HCT116 (cell line): ENCODE results near the gene FFAR1. TPM values are rescaled to one million over a fixed set of nuclear protein-coding genes. Genes with fewer than 3 reads are reported as not detected.

ENCODE experiments used
- ATAC-seq: fragments of 200-7000 bp; cut with Tn5 transposase; 2 replicates; pipeline ENCODE4 v1.9.1; 2020; ENCODE audit warnings: mild to moderate bottlenecking, moderate library complexity
- BruUV-seq: library from RNA; stranded (reverse); fragments of 400-500 nt; replicated peaks from 2 replicates; lab custom pipeline; 2021; lab: Mats Ljungman, UMichigan
- CTCF ChIA-PET: fragments of 300-600 bp; sonication (Branson Sonifier 250); formaldehyde crosslinking; loops from one replicate; lab custom pipeline; 2021; ENCODE audit warnings: antibody characterized with exemption; lab: Charles Lee
- POLR2A ChIA-PET: fragments of 300-600, 350-600 bp; sonication (Branson Sonifier 250); formaldehyde crosslinking; loops from one replicate; lab custom pipeline; 2021; ENCODE audit warnings: antibody characterized with exemption; lab: Charles Lee
- RAD21 ChIA-PET, 2 experiments: fragments of 300-600 bp; sonication (Branson Sonifier 250); formaldehyde crosslinking; loops; one replicate each; lab custom pipeline; 2023; ENCODE audit warnings: low total read pairs in 2 of 2; ENCODE audit not compliant: uncharacterized antibody in 2 of 2, unreplicated experiment in 2 of 2, low non-redundant PET in 1 of 2; lab: Charles Lee
- DNase-seq: peaks from one replicate; pipeline ENCODE4 v3.0.0-alpha.2; 2010; ENCODE audit warnings: low read depth, low spot score
- H2AFZ ChIP-seq: fragments of 200-600 bp; shearing (Covaris generic), sonication (generic); 2 replicates; pipeline ENCODE4 v1.6.1; 2017; ENCODE audit warnings: low read depth, mixed run types, mixed read lengths, antibody characterized with exemption, low read length; ENCODE audit not compliant: poor library complexity, severe bottlenecking
- H3K27ac ChIP-seq: 2 replicates; pipeline ENCODE4 v1.5.1; 2012; ENCODE audit warnings: low read depth, low read length
- H3K27me3 ChIP-seq: fragments of 200-600 bp; sonication (generic); 2 replicates; pipeline ENCODE4 v1.6.1; 2016; ENCODE audit warnings: mixed run types, low read length, mixed read lengths; ENCODE audit not compliant: insufficient read depth
- H3K36me3 ChIP-seq, 2 experiments: fragments of 200-500 bp in 1 of 2; fragments of 200-600 bp in 1 of 2; sonication (Bioruptor generic) in 1 of 2; sonication (generic) in 1 of 2; 2 replicates each; pipeline versions ENCODE4 v1.5.1 to v1.6.1; 2014 to 2016; ENCODE audit warnings: low read length in 2 of 2, inconsistent platforms in 1 of 2, mixed read lengths in 1 of 2, mixed run types in 1 of 2; ENCODE audit not compliant: insufficient read depth in 2 of 2, control insufficient read depth in 1 of 2
- H3K4me1 ChIP-seq, 2 experiments: fragments of 200-600 bp in 1 of 2; sonication (generic) in 1 of 2; 2 replicates each; pipeline versions ENCODE4 v1.5.1 to v1.6.1; 2012 to 2017; ENCODE audit warnings: low read length in 2 of 2, inconsistent platforms in 1 of 2, mild to moderate bottlenecking in 1 of 2, mixed read lengths in 1 of 2, mixed run types in 1 of 2, moderate library complexity in 1 of 2; ENCODE audit not compliant: insufficient read depth in 2 of 2, control insufficient read depth in 1 of 2
- H3K4me2 ChIP-seq: fragments of 200-600 bp; sonication (generic); 2 replicates; pipeline ENCODE4 v1.6.1; 2017; ENCODE audit warnings: mixed run types, low read length, mixed read lengths
- H3K4me3 ChIP-seq, 2 experiments: fragments of 200-600 bp in 1 of 2; sonication (generic) in 1 of 2; replicated peaks in 1 of 2; 2 replicates each; pipeline ENCODE4 v1.5.1; 2011 to 2016; ENCODE audit warnings: low read length in 2 of 2, control low read depth in 1 of 2, low read depth in 1 of 2, mild to moderate bottlenecking in 1 of 2, mixed read lengths in 1 of 2, mixed run types in 1 of 2
- H3K79me2 ChIP-seq: fragments of 200-600 bp; sonication (generic); 2 replicates; pipeline ENCODE4 v1.6.1; 2017; ENCODE audit warnings: mild to moderate bottlenecking, mixed run types, low read length, moderate library complexity, mixed read lengths; ENCODE audit not compliant: insufficient read depth
- H3K9ac ChIP-seq: fragments of 200-600 bp; sonication (generic); 2 replicates; pipeline ENCODE4 v1.6.1; 2016; ENCODE audit warnings: low read length, mixed read lengths
- H3K9me2 ChIP-seq: fragments of 200-600 bp; sonication (generic), shearing (Covaris generic); 2 replicates; pipeline ENCODE4 v1.6.1; 2017; ENCODE audit warnings: mixed run types, mild to moderate bottlenecking, moderate library complexity; ENCODE audit not compliant: insufficient read depth
- H3K9me3 ChIP-seq, 2 experiments: fragments of 200-500 bp in 1 of 2; fragments of 200-600 bp in 1 of 2; sonication (Bioruptor generic) in 1 of 2; sonication (generic) in 1 of 2; 2 replicates each; pipeline ENCODE4 v1.6.1; 2014 to 2017; ENCODE audit warnings: low read length in 2 of 2, mixed read lengths in 2 of 2, inconsistent platforms in 1 of 2, low read depth in 1 of 2, mild to moderate bottlenecking in 1 of 2, mixed run types in 1 of 2, moderate library complexity in 1 of 2; ENCODE audit not compliant: control insufficient read depth in 1 of 2, insufficient read depth in 1 of 2
- H4K20me1 ChIP-seq: fragments of 200-600 bp; sonication (generic), shearing (Covaris generic); 2 replicates; pipeline ENCODE4 v1.6.1; 2017; ENCODE audit warnings: mixed run types, mild to moderate bottlenecking, moderate library complexity; ENCODE audit not compliant: insufficient read depth
- CBX3 ChIP-seq: IDR thresholded peaks from 2 replicates; pipeline ENCODE4 v1.6.1; 2012; ENCODE audit warnings: low read depth
- CTCF ChIP-seq, 3 experiments: fragments of 200-600 bp in 1 of 3; sonication (generic) in 1 of 3; IDR thresholded peaks in 2 of 3; conservative IDR thresholded peaks in 1 of 3; 2 replicates each; pipeline ENCODE4 v1.5.1; 2012 to 2017; ENCODE audit warnings: low read depth in 2 of 3, low read length in 2 of 3, antibody characterized with exemption in 1 of 3, borderline replicate concordance in 1 of 3, control low read depth in 1 of 3, mild to moderate bottlenecking in 1 of 3, mixed read lengths in 1 of 3, mixed run types in 1 of 3, moderate library complexity in 1 of 3; ENCODE audit not compliant: insufficient read depth in 1 of 3
- EGR1 ChIP-seq: IDR thresholded peaks from 2 replicates; pipeline ENCODE4 v1.6.1; 2012; ENCODE audit warnings: low read depth
- EZH2 ChIP-seq: fragments of 200-600 bp; sonication (generic); IDR thresholded peaks from 2 replicates; pipeline ENCODE4 v1.6.1; 2017; ENCODE audit warnings: antibody characterized with exemption, mixed run types
- EZH2phosphoT487 ChIP-seq: fragments of 200-600 bp; IDR thresholded peaks from 2 replicates; pipeline ENCODE4 v1.6.1; 2018; ENCODE audit warnings: antibody characterized with exemption, borderline replicate concordance
- JUND ChIP-seq: IDR thresholded peaks from 2 replicates; pipeline ENCODE4 v1.6.1; 2012
- POLR2A ChIP-seq: IDR thresholded peaks from 2 replicates; pipeline ENCODE4 v1.7.0; 2011; ENCODE audit warnings: borderline replicate concordance; ENCODE audit not compliant: insufficient read depth, insufficient read length; ENCODE audit errors: extremely low read depth
- RAD21 ChIP-seq: IDR thresholded peaks from 2 replicates; pipeline ENCODE4 v1.6.1; 2012; ENCODE audit warnings: low read depth, mild to moderate bottlenecking
- SRF ChIP-seq: IDR thresholded peaks from 2 replicates; pipeline ENCODE4 v1.6.1; 2012; ENCODE audit warnings: low read depth
- ZFX ChIP-seq: fragments of 450-650 bp; IDR thresholded peaks from 2 replicates; pipeline ENCODE4 v1.6.1; 2017
- intact Hi-C: fragments of 100-400 bp; cut with micrococcal nuclease; formaldehyde crosslinking; loops from 2 replicates; pipeline ENCODE4 v1.10.0; 2022
- total RNA-seq: library from RNA; stranded (reverse); gene quantifications from one replicate; pipeline ENCODE4 v1.2.1, GENCODE V29; 2021; ENCODE audit not compliant: unreplicated experiment
- TF ChIP-seq, protein P1 (sequence below): IDR thresholded peaks from 2 replicates; pipeline ENCODE4 v1.6.1; 2012

FFAR1 gene
- total RNA-seq, 1 experiment from 2014 or later = not detected

GRCh38 chr19:35301961-35302360 lies 45.7 kb upstream of the FFAR1 start:
- Histone ChIP-seq H3K79me2 (no peaks in the 10 kb centered on the region), H3K4me1 (no peaks in the 10 kb centered on the region; a peak in 1 of 4 replicates), H2AFZ (no peak overlapping the region), H3K9me2 (no peaks in the 10 kb centered on the region), H3K27ac (no peak overlapping the region), H4K20me1 (no peaks in the 10 kb centered on the region), H3K9ac (no peak overlapping the region), H3K36me3 (no peaks in the 10 kb centered on the region), H3K4me3 (no peak overlapping the region), H3K9me3 (peaks cover 0 to 6% of the 10 kb centered on the region in 2 experiments; a peak in 1 of 4 replicates), H3K27me3 (no peaks in the 10 kb centered on the region), H3K4me2 (no peak overlapping the region)
- ChIA-PET POLR2A (no interaction called here), RAD21 (no interaction called here), CTCF (no interaction called here)
- TF ChIP-seq EZH2 (no peak), RAD21 (no peak), EZH2phosphoT487 (no peak), POLR2A (no peak), ZFX (no peak), SRF (no peak), CBX3 (no peak), JUND (no peak), CTCF (IDR thresholded peaks at IDR 0.05 in 2 of 3, conservative IDR thresholded peaks at IDR 0.05 in 1 of 3; ENCODE audit: borderline replicate concordance in 1 of 3, insufficient read depth in 1 of 3, low read depth in 2 of 3, low read length in 2 of 3) (no peak), EGR1 (no peak)
- TF ChIP-seq, protein P1, sequence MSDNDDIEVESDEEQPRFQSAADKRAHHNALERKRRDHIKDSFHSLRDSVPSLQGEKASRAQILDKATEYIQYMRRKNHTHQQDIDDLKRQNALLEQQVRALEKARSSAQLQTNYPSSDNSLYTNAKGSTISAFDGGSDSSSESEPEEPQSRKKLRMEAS = no peak
- DNase-seq (no peak), ATAC-seq (no peak)
- intact Hi-C loops = no loop called here
- BruUV-seq = no TSS peak
